Measurements from ENCODE around the gene AOC1.

Gene AOC1

DNA sequence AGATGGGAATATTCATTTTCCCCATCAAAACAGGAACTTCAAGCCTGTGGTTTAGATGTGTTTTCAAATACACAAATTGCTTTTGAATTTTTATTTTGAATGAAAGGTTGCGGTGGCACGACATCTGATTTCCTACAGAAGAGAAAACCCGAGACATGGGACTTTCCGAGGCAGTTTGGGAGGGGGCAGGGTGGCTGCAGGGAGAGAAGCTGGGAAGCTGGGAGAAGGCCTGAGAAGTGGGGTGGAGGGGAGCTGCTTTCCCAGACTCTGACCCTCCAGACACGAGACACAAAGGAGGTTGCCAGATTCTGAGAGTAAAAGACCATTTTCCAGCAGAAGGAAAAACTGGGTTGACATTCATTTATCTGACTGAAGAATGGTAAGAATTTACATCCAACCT is 32.2 kb upstream of the AOC1 start (continued):
- no peak for TF ChIP-seq PATZ1 (tag by site-specific recombination; IDR thresholded peaks at IDR 0.05)
- TF ChIP-seq AEBP2 (tag by site-specific recombination; IDR thresholded peaks at IDR 0.05; ENCODE audit: borderline replicate concordance), result no peak
- no peak for TF ChIP-seq ZNF610 (tag by site-specific recombination; IDR thresholded peaks at IDR 0.05; ENCODE audit: borderline replicate concordance)
- no peak for TF ChIP-seq ZNF837 (tag by site-specific recombination; IDR thresholded peaks at IDR 0.05)
- TF ChIP-seq GLI2 (tag by site-specific recombination; IDR thresholded peaks at IDR 0.05; ENCODE audit: borderline replicate concordance, low read depth), result no peak

DNA sequence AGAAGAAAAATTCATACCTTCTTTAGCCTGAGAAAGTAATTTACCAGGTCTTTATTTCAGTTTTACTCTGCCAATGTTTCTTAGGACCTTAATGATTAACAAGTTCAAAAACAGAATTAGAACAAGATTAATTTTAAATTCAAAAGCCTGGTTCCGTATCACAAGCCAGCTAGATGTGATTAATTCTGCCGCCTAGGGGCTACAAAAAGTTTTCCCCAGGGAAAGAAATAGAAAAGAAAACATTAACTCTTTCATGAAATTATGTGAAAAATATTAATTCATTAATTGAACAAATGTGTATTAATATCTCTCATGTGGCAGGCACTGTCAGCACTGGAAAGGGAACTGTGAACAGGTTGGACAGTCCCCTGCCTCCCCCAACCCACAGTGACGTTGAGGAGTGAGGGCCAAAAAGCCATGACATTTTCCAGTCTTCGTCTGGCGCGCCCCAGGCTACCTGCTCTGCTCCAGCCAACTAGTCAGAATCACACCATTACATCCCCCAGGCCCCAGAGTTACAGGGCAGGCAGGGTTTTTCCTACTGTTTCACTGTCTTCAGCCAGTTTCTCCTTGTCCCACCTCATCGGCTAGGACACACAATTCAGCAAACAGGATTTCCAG is 31.6 kb upstream of the AOC1 start:
- H3K27ac ChIP-seq (ENCODE audit: extremely low read depth, low read depth, low read length), result no peak overlapping the region
- no peaks in the 10 kb centered on the region for H3K36me3 ChIP-seq (ENCODE audit: control insufficient read depth in 2 of 2, insufficient read depth in 1 of 2, low read length in 2 of 2)
- TF ChIP-seq GLIS2 (tag by site-specific recombination; IDR thresholded peaks at IDR 0.05) (no peak), ZFP3 (tag by site-specific recombination; IDR thresholded peaks at IDR 0.05; ENCODE audit: low read depth) (no peak), ZNF544 (tag by site-specific recombination; IDR thresholded peaks at IDR 0.05) (no peak), ZBTB20 (tag by site-specific recombination; IDR thresholded peaks at IDR 0.05) (no peak), ZNF354C (tag by site-specific recombination; IDR thresholded peaks at IDR 0.05; ENCODE audit: borderline replicate concordance, low read depth) (no peak), ZBTB21 (tag by site-specific recombination; IDR thresholded peaks at IDR 0.05) (no peak), ZNF624 (tag by site-specific recombination; IDR thresholded peaks at IDR 0.05) (no peak), ZNF423 (tag by site-specific recombination; IDR thresholded peaks at IDR 0.05) (no peak), ZNF513 (tag by site-specific recombination; IDR thresholded peaks at IDR 0.05) (no peak), KLF10 (tag by site-specific recombination; IDR thresholded peaks at IDR 0.05) (no peak), ZSCAN30 (tag by site-specific recombination; IDR thresholded peaks at IDR 0.05) (no peak), GLI4 (tag by site-specific recombination; IDR thresholded peaks at IDR 0.05) (no peak), ZNF274 (IDR thresholded peaks at IDR 0.05; ENCODE audit: low read length) (no peak), ZNF274 (tag by site-specific recombination; IDR thresholded peaks at IDR 0.05; ENCODE audit: borderline replicate concordance) (no peak), ZNF555 (tag by site-specific recombination; conservative IDR thresholded peaks at IDR 0.05) (no peak), ZNF214 (tag by site-specific recombination; IDR thresholded peaks at IDR 0.05; ENCODE audit: borderline replicate concordance) (no peak), IKZF3 (tag by site-specific recombination; IDR thresholded peaks at IDR 0.05) (no peak), SCRT1 (tag by site-specific recombination; IDR thresholded peaks at IDR 0.05; ENCODE audit: borderline replicate concordance) (no peak)
- TF ChIP-seq, protein P1, sequence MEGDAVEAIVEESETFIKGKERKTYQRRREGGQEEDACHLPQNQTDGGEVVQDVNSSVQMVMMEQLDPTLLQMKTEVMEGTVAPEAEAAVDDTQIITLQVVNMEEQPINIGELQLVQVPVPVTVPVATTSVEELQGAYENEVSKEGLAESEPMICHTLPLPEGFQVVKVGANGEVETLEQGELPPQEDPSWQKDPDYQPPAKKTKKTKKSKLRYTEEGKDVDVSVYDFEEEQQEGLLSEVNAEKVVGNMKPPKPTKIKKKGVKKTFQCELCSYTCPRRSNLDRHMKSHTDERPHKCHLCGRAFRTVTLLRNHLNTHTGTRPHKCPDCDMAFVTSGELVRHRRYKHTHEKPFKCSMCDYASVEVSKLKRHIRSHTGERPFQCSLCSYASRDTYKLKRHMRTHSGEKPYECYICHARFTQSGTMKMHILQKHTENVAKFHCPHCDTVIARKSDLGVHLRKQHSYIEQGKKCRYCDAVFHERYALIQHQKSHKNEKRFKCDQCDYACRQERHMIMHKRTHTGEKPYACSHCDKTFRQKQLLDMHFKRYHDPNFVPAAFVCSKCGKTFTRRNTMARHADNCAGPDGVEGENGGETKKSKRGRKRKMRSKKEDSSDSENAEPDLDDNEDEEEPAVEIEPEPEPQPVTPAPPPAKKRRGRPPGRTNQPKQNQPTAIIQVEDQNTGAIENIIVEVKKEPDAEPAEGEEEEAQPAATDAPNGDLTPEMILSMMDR (tag by site-specific recombination; IDR thresholded peaks at IDR 0.05), result no peak
- TF ChIP-seq, protein P2, sequence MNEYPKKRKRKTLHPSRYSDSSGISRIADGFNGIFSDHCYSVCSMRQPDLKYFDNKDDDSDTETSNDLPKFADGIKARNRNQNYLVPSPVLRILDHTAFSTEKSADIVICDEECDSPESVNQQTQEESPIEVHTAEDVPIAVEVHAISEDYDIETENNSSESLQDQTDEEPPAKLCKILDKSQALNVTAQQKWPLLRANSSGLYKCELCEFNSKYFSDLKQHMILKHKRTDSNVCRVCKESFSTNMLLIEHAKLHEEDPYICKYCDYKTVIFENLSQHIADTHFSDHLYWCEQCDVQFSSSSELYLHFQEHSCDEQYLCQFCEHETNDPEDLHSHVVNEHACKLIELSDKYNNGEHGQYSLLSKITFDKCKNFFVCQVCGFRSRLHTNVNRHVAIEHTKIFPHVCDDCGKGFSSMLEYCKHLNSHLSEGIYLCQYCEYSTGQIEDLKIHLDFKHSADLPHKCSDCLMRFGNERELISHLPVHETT (tag by site-specific recombination; IDR thresholded peaks at IDR 0.05), result no peak
- no peaks in the 10 kb centered on the region for H3K9me3 ChIP-seq (ENCODE audit: control insufficient read depth, insufficient read depth, low read depth, low read length)
- H3K4me3 ChIP-seq (ENCODE audit: low read depth, low read length), result no peak overlapping the region
- ChIA-PET CTCF (interaction anchor here (0.6 kb wide), 1 partner anchor 77 kb away, joined by 5 read pairs; no protein-coding TSS in a partner anchor), POLR2A (no interaction called here)
- H3K4me1 ChIP-seq (ENCODE audit: control insufficient read depth, insufficient read depth, low read length), result no peaks in the 10 kb centered on the region
